Muscle of leg (tissue), 11 donors: ENCODE results near the gene GIPC3. TPM values are rescaled to one million over a fixed set of nuclear protein-coding genes. Genes with fewer than 3 reads are reported as not detected.
"Not testable (repeated sequence)": the region's sequence is repeated elsewhere in the genome, so short reads cannot be mapped to it uniquely, and the experiment has no call there.

Experiments used
- DNase-seq: peaks from one replicate; pipeline ENCODE4 v3.0.0; 2013
- H3K27ac ChIP-seq: one replicate; pipeline ENCODE4 v1.5.1; 2013; ENCODE audit warnings: mild to moderate bottlenecking, low read length, control low read depth
- H3K27me3 ChIP-seq: one replicate; pipeline ENCODE4 v1.6.1; 2013; ENCODE audit warnings: low read length; ENCODE audit not compliant: control insufficient read depth, insufficient read depth
- H3K36me3 ChIP-seq: one replicate; pipeline ENCODE4 v1.6.1; 2013; ENCODE audit warnings: low read length; ENCODE audit not compliant: control insufficient read depth, insufficient read depth
- H3K4me1 ChIP-seq: one replicate; pipeline ENCODE4 v1.6.1; 2013; ENCODE audit warnings: low read length; ENCODE audit not compliant: control insufficient read depth, insufficient read depth
- H3K4me3 ChIP-seq: one replicate; pipeline ENCODE4 v1.5.1; 2013; ENCODE audit warnings: low read length, control low read depth
- H3K9me3 ChIP-seq: replicated peaks from 2 replicates; pipeline ENCODE4 v1.6.1; 2013; ENCODE audit warnings: low read depth, low read length; ENCODE audit not compliant: control insufficient read depth
- WGBS: methylation state at CpG from one replicate; pipeline ENCODE4 v1.1.5; 2013; ENCODE audit warnings: missing lambda C conversion rate; ENCODE audit not compliant: insufficient coverage; 5-methylcytosine and 5-hydroxymethylcytosine counted together
- polyA plus RNA-seq, 8 donors: library from polyadenylated mRNA; unstranded; fragments of 120-200 nt; gene quantifications; one replicate each; pipeline versions ENCODE4 v1.2.1 to v1.2.3, GENCODE V29; 2013; ENCODE audit warnings: inconsistent platforms in 1 of 8, low replicate concordance in 1 of 8; ENCODE audit not compliant: insufficient read length in 8 of 8, insufficient read depth in 1 of 8
- total RNA-seq: library from RNA; stranded (reverse); fragments of 120-200 nt; gene quantifications from one replicate; pipeline ENCODE4 v1.2.4, GENCODE V29; 2013

The GIPC3 gene
- total and polyA plus RNA-seq, 9 donors: 0.22 to 1.7 (median 1.3) TPM

GRCh38 chr19:3576696-3577443 lies 8.4 kb upstream of the GIPC3 start:
- H3K9me3 ChIP-seq: no peaks in the 10 kb centered on the region
- WGBS: 8% methylated on average over 50 of the region's 78 CpGs
- no peak overlapping the region for H3K27ac ChIP-seq
- H3K4me1 ChIP-seq: peaks cover 27% of the 10 kb centered on the region
- peaks cover 12% of the 10 kb centered on the region for H3K36me3 ChIP-seq
- peak; percentile 82 for DNase-seq
- H3K4me3 ChIP-seq: peak overlapping the region; percentile 42
- H3K27me3 ChIP-seq: no peaks in the 10 kb centered on the region

GRCh38 chr19:3577723-3578344 lies 7.4 kb upstream of the GIPC3 start:
- H3K9me3 ChIP-seq: no peaks in the 10 kb centered on the region
- H3K36me3 ChIP-seq: peaks cover 12% of the 10 kb centered on the region
- DNase-seq: no peak
- no peak overlapping the region for H3K27ac ChIP-seq
- H3K4me1 ChIP-seq: peaks cover 22% of the 10 kb centered on the region
- no peaks in the 10 kb centered on the region for H3K27me3 ChIP-seq
- no peak overlapping the region for H3K4me3 ChIP-seq
- WGBS: 53% methylated on average over 60 of the region's 60 CpGs

- WGBS: 72% methylated on average over 15 of the region's 17 CpGs
- H3K4me1 ChIP-seq: peaks cover 21% of the 10 kb centered on the region
- H3K4me3 ChIP-seq: no peak overlapping the region
- H3K9me3 ChIP-seq: no peaks in the 10 kb centered on the region
- peaks cover 2% of the 10 kb centered on the region for H3K27me3 ChIP-seq
- peaks cover 12% of the 10 kb centered on the region for H3K36me3 ChIP-seq
- no peak for DNase-seq
- H3K27ac ChIP-seq: no peak overlapping the region
Measured at GRCh38 chr19:3578390-3578789, 6.9 kb upstream of the GIPC3 start.

- H3K27ac ChIP-seq: no peak overlapping the region
- H3K4me1 ChIP-seq: peaks cover 13% of the 10 kb centered on the region
- peaks cover 18% of the 10 kb centered on the region for H3K27me3 ChIP-seq
- peaks cover 2% of the 10 kb centered on the region for H3K36me3 ChIP-seq
- WGBS: 59% methylated on average over 5 of the region's 11 CpGs
- no peaks in the 10 kb centered on the region for H3K9me3 ChIP-seq
- DNase-seq: peak; percentile 77
- no peak overlapping the region for H3K4me3 ChIP-seq
Measured at GRCh38 chr19:3580156-3580934, 4.9 kb upstream of the GIPC3 start.

GRCh38 chr19:3581792-3582191 lies 3.5 kb upstream of the GIPC3 start:
- not testable (repeated sequence) for H3K27ac ChIP-seq, DNase-seq, H3K4me1 ChIP-seq, H3K9me3 ChIP-seq, H3K36me3 ChIP-seq, H3K4me3 ChIP-seq
- peaks cover 32% of the 10 kb centered on the region for H3K27me3 ChIP-seq
- 50% methylated on average over 1 of the region's 4 CpGs for WGBS

- peaks cover 36% of the 10 kb centered on the region for H3K27me3 ChIP-seq
- H3K4me1 ChIP-seq, H3K36me3 ChIP-seq, H3K9me3 ChIP-seq, H3K27ac ChIP-seq, DNase-seq, H3K4me3 ChIP-seq: not testable (repeated sequence)
- WGBS: 100% methylated on average over 4 of the region's 15 CpGs
Measured at GRCh38 chr19:3584036-3584802, 1.1 kb upstream of the GIPC3 start.

- Histone ChIP-seq H3K27me3 (peaks cover 36% of the 10 kb centered on the region), H3K9me3 (no peaks in the 10 kb centered on the region), H3K4me3 (peak overlapping the region; percentile 8), H3K27ac (no peak overlapping the region), H3K36me3 (no peaks in the 10 kb centered on the region), H3K4me1 (peaks cover 5% of the 10 kb centered on the region)
- WGBS: 39% methylated on average over 4 of the region's 16 CpGs
- DNase-seq: no peak
Measured at GRCh38 chr19:3586127-3586626, 899 bp downstream of the GIPC3 start.

GRCh38 chr19:3586707-3587346 lies 1.5 kb downstream of the GIPC3 start:
- Histone ChIP-seq H3K27me3 (peaks cover 36% of the 10 kb centered on the region), H3K4me1 (peaks cover 5% of the 10 kb centered on the region), H3K27ac (no peak overlapping the region), H3K36me3 (no peaks in the 10 kb centered on the region), H3K4me3 (no peak overlapping the region), H3K9me3 (no peaks in the 10 kb centered on the region)
- 47% methylated on average over 27 of the region's 31 CpGs for WGBS
- peak; percentile 7 for DNase-seq

- Histone ChIP-seq H3K9me3 (no peaks in the 10 kb centered on the region), H3K27me3 (peaks cover 33% of the 10 kb centered on the region), H3K27ac (no peak overlapping the region), H3K4me1 (peaks cover 5% of the 10 kb centered on the region), H3K36me3 (no peaks in the 10 kb centered on the region), H3K4me3 (no peak overlapping the region)
- DNase-seq: no peak
- 75% methylated on average over 6 of the region's 11 CpGs for WGBS
Measured at GRCh38 chr19:3589439-3589838, 4.2 kb downstream of the GIPC3 start.
